GM19463 (cell line): ENCODE data around the gene CREG1.

Experiments
- ATAC-seq: cut with Tn5 transposase; IDR thresholded peaks from one replicate; pipeline ENCODE4 v1.9.1; 2021; ENCODE audit warnings: mild to moderate bottlenecking, moderate library complexity; ENCODE audit not compliant: unreplicated experiment

Gene CREG1

DNA sequence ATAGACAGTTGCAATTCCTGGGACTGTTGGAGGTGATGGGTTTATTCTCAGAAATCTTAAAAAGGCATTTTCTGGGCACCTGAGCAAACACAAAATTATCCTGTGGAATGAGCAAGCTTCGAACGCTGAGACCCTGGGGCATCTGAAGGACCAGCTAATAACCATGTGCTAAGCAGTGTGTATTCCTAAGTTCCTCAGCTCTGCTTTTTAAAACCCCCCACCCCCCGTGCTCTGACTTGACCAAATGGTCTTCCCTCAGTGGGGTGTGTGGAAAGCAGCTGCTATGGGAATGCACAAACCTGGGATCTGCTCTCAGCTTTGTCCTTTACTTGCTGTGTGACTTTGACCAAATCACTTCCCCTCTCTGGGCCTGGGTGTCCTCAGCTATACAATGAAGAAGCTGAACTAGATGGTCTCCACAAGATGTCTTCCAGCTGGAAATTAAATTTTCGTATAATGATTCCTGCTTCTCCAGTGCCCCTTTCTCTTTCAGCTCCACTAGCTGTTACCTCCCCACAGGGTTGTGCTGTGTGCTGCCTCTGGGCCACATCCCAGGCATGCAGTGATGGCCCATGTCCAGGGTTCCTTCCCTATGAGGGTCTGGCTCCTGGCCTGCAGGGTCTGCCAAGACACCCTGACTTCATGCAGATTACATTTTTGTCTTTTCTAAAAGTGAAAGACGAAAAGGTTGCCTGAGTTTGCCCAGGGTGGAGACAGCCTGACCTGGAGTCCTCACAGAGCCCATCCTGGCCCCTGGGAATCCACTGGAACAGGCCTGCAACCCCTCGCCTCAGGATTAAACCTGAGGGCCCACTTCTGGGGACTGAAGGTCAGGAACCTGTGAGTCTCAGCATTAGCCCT lies 20.4 kb downstream of the CREG1 start:
- ATAC-seq: no peak

DNA sequence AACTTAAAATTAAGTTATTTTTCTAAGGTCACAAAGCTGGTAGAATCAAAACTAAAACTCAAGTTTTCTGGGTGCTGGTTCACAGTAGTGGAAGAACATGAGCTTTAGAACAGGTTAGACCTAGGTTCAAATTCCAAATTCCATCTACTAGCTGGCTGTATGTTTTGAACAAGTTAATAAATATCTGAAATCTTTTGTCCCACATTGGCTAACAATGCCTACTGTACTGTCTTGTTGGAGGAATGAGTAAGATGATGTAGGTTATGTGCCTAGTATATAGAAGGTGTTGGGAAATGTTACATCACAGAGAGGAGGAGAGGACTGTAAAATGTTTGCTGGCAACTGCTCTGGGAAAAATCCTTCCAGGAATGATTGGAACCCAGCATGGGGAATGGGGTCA lies 21.2 kb downstream of the CREG1 start:
- no peak for ATAC-seq

DNA sequence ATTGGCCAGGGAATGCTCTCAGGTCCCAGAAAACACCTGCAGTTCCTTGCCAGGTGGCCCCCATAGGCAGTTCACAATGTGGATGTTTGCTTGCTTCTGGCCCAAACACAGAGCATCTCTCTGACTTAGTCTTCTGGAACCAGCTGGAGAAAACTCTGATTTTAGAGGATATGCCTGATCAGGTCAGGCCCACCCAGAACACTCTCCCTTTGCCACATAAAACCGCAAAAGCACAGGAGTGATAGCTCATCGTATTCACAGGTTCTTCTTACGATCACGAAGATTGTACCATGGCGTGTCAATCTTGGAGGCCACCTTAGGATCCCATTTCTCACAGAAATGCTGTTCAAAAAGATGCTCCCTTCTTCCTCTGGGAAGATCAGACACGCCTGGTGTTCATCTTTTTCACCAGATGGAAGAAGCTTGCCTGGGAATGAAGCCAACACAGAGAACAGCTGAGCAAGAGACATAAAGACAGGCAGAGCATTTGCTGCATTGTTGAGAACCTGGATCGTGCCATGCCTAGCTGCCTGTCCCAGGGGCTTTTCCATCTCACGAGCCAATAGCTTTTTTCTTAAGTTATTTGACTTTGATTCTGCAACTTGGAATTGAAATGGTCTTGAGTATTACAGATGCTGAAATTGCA lies 23.6 kb downstream of the CREG1 start:
- no peak for ATAC-seq

DNA sequence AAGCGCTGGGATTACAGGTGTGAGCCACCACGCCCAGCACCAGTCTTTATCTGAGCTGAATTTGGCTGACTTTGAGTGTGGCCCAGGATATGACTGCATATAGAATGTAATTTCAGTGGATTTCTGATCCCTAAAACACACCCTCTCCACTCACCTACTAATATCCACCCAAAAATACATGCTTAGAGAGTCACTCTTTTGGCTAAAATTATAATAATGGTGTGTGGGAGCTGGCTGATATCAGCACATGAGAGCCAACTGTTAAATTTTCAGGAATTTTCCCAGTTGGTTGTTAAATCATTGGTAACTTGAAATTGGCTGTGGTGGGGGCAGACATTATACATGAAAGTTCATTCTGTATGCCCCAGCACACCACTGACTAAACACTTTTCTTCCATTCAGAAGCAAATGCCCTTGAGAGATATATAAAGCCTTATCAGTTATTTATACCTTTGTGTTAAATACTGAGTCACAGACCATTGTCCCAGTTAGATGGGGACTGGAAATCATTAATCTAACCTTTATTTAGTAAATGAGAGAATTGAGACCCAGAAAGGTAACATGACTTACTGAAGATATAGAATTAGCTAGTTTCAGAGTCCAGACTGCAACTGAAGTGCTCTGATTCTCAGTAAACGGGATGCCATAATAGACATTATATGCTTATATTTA lies 25.4 kb downstream of the CREG1 start:
- no peak for ATAC-seq

DNA sequence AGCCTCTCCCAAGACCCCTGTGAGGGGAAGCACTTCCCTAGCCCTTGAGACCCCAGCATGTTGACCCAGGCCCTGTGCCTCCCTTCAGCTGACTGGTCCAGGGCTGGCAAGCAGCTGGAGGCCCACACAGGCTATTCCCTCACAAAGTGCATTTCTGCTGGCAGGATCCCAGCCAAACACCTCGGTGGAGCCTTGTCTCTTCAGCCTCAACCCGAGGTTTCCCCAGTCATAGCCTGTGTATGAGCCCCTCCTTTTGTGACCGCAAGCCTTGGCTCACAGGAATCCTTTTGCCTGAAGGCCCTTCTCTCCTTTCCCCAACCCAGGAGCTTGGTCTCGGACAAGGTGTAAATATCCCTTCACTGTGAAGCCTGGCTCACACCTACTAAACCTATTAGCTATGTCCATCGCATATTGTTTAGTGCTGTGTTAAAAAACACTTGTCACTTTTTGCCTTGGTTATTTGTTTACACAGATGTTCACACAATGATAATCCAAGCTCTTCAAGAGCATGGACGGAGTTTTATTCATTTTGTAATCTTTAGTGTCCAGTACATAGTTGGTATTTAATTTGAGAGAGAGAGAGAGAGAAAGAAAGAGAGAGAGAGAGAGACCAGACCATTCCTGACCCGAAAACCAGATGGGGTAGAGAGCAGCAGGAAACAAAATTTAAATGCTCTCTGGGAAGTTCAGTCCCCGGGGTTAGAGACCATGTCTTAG lies 26.7 kb downstream of the CREG1 start:
- no peak for ATAC-seq

DNA sequence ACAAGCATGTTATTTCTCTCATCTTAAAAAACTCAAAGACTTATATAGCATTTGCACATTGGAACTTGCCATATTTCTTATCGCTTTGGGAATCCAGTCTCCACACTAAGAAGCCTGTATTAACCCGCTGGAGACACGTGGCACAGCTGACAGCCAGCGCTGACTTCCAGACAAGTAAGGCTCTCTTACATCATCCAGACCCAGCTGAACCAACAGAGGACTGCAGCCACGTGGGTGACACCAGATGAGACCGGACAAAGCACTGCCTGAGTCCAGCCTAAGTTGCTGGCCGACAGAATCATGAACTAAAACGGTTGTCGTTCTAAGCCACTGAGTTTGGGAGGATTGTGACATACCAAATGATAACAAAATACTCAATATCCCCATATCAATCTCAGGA lies 28.9 kb downstream of the CREG1 start:
- ATAC-seq: no peak

DNA sequence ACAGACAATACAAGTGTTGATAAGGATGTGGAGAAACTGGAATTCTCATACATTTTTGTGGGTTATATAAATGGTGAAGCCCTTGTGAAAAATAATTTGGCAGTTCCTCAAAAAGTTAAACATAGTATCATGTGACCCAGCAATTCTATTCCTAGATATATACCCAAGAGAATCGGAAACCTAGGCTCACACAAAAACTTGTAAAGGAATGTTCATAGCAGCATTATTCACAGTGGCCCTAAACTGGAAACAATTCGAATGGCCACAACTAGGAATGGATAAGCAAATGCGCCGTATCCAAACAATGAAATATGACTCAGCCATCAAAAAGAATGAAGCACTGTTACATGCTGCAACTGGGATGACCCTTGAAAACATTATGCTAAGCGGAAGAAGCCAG lies 31.3 kb downstream of the CREG1 start:
- ATAC-seq: no peak

DNA sequence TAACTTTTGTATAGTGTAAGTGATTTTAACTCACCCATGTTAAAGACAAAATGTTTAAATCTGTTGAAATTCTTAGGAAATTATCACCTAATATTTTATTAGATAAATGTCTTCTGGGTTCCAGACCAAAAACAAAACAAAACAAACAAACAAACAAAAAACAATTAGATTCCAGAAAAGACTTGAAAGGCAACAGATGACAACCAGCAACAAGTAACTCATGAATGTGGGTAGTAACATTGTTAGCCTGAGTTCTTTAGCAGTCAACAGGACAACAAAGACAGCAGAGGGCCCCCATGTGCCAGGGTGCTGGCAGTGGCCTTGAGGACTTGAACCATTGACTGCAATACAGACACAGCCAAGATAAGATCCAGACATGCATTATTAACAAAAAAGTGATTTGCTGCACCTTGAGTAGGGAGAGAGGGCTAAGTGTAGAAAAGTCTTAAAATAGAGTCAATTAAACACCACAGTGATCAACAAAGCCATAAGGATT lies 32.8 kb downstream of the CREG1 start:
- no peak for ATAC-seq

DNA sequence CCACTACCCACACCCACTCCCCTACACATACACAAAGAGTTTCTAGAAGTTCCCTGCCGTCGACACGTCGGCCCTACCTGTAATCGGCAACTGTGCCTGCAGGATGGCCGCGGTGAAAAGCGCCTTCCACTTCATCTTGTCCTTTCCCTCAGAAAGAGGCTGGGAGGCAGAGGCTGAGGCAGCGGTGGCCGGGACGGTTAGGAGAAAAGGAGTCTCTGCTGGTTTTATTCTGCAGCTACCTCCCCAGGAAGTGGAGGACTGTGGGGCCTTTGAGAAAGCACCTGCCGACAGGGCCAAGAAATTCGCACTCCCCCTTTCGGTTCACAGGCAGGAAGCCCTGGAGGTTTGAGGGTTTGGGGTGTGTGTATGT lies 35.2 kb downstream of the CREG1 start, which contains the start of gene CD247:
Gene CD247, minus strand, starts transcription at position 199 of the 370 bp plus-strand sequence. Its CDS starts 64 bp downstream, at position 135.
- no peak for ATAC-seq

DNA sequence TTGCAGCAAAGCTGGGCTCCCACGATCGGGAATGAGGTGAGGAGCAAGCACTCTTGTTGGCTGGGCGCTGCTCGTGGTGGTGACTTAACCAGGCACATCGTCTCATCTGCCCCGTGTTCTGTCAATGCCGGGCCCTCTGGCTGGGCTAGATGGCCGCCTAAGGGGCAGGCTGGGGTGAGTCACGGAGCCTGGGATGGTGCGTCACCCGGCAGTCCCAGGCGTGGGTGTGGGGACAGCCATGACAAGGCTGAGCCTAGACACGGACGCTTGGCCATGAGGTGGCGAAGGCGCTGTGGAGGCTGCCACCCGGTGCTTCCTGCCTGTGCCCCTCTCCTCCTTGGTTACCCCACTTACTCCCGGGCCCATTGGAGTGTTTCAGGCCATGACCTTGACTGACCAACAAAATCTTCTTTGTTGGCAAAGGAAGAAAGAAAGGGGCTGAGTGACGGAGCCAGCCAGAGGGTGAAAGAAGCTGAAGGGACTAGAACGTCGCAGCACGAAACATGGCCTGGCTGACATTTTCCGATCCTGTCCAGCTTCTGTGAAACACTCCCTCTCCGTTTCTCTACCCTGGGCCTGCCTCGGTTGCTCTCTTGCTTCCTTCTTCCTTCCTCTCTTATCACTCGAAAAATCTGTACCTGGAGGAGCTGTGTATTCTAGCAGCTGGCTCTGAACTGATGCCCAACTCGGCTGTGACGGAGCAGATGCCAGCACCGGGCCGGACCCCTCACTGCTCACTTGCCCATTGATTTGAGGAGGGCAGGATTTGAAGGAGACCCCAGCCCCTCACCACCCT lies 35.8 kb downstream of the CREG1 start:
- ATAC-seq: no peak

DNA sequence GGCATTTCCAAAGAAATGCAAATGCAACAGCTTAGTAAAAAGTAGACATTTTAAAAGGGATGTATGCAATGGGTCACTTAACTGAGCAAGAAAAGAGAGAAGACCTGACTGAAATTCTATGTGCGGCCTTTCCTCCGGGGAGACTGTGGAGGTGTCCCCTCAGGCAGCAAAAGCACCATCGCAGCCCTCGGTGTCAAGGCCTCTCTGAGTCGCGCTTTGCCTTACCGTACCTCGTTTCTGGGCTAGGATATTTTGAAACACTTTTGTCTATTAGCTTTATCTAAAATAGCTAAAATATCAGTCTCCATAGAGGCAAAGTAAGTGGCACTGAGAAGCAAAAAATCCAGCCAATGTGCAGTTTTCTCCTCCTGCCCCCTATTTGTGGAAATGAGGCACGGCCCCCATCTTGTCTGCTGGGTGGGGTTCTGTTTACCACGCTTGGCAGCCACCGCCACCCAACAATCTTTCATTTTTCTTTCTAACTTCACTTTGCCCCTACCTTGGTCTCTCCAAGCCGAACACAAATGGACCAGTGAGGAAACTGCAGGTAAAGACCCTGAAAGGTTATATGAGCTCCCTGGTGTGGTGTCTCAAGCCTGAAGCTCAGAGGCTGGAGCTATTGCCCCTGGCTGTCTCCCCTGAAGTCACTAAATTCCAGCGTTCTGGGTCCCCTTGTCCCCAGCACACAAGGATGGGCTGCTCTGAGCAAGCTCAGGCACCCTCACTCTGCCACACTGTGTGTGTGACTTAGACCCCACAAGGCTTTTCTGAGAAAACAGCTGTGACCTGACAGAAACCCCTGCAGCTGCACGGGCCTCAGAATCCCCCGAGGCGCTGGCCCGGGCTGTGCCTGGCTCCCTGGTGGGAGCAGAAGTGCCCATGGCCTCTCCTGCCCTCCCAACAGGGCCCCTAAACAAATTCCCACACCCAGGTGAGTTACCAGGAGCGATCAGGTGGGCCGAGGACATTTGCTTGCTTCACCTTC lies 36.9 kb downstream of the CREG1 start:
- no peak for ATAC-seq

DNA sequence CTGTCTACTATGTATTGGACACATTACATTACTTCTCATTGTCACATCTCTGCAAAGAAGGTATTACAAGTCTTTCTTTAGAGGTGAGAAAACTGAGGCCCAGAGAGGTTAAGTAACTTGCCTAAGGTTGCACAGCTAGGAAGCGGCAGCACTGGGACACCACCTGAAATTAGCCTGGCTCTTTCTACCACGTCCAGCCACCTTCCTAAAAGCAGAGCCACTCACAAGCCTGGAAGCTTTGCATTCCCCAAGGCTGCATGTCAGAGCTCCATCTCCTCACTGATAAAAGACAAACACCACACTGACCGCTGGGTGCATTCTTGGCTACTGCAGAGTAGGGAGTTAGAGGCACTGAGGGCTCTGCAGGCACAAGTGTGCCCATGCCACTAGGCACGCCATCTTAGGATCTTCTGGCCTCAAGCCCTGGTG lies 37.7 kb downstream of the CREG1 start:
- ATAC-seq: no peak

DNA sequence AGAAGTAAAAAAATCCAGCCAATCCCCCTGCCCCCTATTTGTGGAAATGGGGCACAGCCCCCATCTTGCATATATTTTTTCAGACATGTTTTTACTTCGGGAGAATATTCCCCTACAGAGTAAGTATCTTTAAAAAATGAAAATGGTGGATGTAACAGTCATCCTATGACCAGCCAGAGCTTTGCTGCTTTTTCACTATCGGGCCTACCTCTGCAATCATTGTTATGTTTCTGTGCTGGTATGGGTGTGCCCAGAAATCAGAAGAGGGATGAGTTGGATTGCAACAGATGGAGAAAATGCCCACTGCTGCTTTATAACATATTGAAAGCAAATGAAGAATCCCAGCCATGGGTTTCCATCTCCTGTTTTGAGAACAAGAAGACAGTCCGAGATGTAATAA lies 38.1 kb downstream of the CREG1 start:
- no peak for ATAC-seq

DNA sequence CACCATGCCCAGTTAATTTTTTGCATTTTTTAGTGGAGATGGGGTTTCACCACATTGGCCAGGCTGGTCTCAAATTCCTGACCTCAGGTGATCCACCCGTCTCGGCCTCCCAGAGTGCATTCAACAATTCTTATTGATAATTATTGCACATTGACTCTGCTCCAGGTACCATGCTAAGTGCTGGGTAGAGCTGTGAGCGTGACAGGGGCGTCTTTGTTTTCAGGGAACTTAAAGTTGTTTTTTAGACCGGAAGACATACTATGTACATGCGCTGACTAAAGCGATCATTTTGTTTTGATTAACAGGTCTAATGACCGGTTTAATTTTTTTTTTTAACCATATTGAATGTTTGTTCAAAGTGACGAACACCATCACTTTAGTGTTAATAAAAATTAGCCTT lies 39.3 kb downstream of the CREG1 start:
- ATAC-seq: no peak

DNA sequence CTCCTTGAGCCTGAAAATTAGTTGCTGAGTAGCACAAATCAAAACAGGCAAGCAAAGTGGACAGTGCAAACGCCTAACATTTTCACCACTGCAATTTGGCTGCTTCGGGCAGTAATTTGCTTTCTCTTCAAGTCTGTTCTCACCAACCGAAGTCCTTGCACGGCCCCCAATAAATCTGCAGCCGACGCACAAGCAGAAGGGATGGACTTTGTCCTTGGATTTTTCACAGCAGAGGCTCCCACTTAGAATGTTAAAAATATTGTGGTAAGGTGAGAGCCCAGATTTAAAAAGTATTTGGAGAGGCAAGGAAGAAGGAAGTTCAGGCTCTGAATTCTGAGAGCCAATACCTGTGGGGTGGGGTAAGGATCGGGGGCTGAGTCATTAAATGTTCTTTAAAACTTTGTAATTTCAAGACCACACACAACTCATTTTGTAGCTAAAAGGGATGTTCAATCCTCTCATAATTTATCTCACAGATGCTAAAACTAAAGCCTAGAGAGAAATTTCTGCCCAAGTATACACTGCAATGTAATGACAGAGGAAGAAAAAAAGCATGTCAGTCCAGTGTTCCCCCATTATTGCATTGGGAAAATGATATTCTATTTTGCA lies 41.4 kb downstream of the CREG1 start:
- ATAC-seq: no peak

DNA sequence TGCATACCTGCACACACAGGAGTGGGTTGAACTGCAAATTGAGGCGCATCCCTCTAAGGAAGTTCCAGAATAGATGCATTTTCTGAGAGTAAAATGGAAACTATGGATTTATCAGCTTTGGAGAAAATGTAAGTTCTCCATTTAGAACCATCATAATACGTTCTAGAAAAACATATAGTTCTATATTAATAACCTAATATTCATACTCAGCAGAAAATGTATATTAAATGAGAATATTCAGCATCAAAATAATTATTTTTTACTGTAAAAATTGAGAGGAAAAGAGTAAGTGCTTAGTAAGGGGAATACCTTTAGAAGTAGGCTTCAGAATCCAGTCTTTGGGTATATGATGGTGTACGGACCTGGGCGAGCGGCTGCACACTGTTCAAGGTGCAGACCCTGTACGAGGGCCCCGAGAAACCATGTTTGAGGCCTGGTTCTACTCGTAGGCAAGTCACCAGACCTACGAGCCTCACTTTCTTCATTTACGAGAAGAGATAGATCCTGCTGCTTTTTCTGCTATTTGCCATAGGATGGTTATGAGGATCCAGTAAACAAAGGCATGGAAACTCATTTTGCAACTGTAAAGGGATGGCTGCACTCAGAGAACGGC lies 42.1 kb downstream of the CREG1 start:
- ATAC-seq: no peak

DNA sequence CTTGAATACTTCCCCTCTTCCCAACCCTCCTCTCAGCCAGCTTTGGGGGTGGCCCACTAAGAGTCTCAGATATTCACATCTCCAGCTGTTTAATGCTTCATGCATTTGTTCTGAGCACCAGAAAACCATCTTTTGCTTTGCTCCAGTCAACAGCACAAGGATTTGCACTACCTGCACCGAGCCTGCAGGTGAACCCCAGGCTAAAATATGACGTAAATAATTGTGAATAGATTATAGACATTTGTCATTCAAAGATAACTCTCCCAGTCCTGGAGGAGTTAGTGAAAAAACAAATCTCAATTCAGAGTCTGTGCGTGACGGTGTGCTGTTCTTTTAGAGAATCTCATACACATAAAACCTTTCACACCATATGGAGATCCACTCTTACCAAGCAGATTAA lies 42.7 kb downstream of the CREG1 start:
- no peak for ATAC-seq

DNA sequence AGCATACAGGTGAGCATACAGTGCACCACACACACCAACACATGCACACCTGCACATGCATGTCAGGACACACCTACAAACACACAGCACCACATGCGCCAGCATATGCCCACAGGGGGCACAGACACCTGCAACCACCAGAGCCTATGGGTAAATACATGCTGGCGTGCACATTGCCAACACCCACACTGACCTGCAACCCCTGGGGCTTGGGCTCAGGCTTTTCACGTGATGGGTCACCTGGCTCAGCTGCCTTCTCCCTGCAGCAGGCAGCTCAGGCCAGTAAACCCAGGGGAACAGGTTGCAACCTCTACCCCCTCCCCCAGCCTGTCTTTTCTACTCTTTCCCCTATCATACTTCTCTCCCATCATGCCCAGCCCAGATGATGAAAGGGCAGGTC lies 43.3 kb downstream of the CREG1 start:
- ATAC-seq: no peak
